ENCODE data around the gene KLHDC10. TPM values are rescaled to one million over a fixed set of nuclear protein-coding genes. Genes with fewer than 3 reads are reported as not detected.
"Not testable (repeated sequence)": the region's sequence is repeated elsewhere in the genome, so short reads cannot be mapped to it uniquely, and the experiment has no call there.

The KLHDC10 gene
- total RNA-seq, 1 donor from 2014 or later, result 20.8 TPM

DNA sequence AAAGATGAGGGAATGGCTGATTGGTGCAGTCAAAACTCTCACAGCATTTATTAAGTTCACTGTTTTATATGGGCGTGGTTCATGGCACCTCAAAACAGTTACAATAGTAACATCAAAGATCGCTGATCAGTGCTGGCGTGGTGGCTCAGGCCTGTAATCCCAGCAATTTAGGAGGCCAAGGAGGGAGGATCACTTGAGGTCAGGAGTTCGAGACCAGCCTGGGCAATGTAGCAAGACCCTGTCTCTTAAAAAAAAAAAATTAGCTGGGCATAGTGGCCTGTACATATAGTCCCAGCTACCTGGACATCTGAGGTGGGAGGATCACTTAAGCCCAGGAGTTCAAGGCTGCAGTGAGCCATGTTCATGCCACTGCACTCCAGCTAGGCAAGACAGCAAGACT lies 48.5 kb downstream of the KLHDC10 start:
- ATAC-seq, result no peak

DNA sequence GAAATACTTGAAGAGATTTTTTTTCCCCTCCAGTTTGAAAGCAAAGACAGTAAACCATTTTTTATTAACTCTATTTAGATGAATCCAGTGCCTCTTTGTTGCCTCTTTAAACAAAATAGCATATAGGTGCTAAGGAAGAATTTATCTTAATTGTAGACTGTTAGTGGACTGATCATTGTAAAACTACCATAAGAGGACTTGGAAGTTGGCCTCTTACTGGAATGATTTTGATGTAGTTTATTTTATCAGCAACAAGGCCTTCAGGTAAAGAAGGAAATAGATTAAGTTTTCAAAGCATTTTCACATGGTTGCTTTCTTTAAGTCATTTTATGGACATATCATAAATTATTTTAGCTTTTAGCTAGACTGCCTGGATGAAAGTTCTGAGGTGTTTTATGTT lies 53.2 kb downstream of the KLHDC10 start:
- ATAC-seq, result no peak

DNA sequence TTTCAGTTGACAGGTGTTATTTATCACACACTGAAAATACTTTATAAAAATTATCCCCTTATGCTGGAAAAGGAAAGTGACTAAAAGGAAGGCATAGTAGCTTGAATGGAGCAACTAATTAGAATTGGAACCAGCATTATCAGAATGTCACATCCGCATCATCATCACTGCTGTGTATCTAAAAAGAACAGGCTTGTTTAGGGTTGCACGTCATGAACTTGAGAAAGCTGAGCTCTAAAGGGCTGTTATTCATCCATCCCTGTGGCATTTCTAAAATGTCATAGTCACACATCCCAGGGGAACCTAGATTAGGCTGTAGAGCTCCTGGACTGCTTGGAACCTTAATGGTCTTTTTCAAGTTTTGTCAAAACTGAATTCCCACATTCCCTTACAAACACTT lies 54.4 kb downstream of the KLHDC10 start:
- no peak for ATAC-seq

DNA sequence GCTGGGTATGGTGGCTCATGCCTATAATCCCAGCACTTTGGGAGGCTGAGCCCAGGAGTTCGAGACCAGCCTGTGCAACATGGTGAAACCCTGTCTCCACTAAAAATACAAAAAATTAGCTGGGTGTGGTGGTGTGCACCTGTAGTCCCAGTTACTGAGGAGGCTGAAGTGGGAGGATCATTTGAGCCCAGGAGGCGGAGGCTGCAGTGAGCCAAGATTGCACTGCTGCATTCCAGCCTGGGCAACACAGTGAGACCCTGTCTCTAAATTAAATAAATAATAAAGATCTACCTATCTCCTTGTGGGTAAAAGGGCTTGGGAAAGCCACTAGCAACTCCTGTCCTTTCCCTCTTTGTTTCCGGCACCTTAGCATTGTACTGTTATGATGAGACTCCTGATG lies 56.5 kb downstream of the KLHDC10 start:
- ATAC-seq, result not testable (repeated sequence)

DNA sequence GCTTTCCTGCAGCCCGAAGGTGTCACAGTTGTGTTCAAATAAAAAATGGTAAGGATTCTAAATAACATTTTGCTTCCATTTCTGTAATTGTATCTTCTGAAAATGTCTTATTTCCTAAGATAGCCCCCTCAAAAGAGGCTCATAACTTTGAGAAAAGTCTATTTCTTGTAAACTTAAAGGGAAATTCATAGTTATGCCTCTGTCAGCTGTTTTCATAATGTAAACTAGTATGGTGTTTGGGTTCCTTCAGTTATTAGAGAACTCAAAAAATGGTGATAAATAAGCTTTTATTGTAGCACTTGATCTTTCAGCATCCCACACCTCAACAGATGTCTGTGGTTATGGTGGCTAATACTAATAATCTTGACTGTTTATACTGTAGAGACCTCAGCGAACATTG lies 57.1 kb downstream of the KLHDC10 start:
- no peak for ATAC-seq

DNA sequence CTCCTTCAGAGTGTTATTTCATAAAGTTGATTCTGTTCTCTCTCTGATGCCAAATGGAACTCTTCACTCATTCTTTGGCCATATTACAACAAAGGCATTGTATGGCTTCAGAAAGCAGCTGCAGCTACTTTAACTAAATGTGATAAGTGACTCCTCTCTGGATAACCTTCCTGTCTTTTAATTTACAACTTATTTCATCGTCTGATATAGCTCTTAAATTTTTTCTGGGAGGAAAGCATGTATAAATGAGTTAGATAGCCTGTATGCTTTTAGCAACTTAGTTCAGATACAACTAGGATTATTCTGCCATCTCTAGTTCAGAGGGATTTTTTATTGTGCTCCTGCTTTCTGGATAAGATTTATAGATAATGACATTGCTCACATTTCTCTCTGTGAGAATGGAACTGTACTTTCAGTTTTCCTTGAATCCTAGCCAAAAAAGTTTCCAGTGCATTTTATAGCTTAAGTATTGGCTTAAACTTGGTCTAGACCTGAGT lies 57.5 kb downstream of the KLHDC10 start:
- no peak for ATAC-seq

DNA sequence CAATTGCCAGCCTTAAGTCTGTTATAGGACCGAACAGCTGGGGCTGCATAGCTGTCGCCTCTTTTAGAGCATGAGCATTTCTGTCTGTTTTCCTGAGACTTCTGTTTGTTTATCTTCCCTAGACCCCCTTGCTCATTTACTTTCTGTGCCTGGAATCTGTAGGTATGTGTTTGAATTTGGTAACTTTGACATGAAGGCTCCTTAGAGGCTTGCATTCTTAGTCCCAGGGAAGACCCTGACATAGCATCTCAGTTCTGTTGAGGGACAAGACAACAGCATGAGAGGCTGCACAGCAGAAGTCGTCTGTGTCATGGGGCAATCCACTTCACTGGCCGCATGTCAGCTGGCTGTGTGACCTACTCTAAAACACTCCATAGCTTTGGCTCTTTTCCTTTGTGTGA lies 58.7 kb downstream of the KLHDC10 start:
- ATAC-seq, result no peak

DNA sequence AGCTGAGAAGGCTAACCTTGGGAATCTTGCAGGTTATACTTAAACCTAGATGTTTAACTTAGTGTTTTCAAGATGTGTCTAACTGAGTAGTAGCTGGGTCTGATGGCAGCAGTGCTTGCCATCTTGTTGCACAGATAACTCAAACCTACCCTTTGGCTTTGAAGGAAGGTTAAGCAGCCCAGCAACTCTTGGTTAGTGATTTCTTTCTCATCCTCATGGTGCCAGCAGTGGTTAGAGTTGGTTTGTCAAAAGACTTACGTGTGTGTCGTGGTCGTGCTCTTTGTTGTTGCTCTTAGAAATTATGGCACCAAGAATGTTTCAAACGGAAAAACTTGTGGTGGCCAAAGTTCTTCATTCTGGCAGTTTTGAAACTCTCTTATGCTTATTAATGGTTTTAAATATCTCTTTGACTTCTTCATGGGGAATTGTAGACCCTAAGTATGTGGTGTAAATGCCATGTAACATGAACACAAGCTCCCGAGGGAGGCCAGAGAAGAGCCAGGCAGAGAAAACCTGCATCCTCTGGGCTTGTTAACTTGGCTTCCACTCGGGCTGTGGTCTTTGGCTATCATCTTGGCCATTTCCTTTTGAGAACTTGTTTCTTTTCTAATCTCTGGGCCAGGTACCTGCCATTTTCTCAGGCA lies 61.0 kb downstream of the KLHDC10 start:
- no peak for ATAC-seq

DNA sequence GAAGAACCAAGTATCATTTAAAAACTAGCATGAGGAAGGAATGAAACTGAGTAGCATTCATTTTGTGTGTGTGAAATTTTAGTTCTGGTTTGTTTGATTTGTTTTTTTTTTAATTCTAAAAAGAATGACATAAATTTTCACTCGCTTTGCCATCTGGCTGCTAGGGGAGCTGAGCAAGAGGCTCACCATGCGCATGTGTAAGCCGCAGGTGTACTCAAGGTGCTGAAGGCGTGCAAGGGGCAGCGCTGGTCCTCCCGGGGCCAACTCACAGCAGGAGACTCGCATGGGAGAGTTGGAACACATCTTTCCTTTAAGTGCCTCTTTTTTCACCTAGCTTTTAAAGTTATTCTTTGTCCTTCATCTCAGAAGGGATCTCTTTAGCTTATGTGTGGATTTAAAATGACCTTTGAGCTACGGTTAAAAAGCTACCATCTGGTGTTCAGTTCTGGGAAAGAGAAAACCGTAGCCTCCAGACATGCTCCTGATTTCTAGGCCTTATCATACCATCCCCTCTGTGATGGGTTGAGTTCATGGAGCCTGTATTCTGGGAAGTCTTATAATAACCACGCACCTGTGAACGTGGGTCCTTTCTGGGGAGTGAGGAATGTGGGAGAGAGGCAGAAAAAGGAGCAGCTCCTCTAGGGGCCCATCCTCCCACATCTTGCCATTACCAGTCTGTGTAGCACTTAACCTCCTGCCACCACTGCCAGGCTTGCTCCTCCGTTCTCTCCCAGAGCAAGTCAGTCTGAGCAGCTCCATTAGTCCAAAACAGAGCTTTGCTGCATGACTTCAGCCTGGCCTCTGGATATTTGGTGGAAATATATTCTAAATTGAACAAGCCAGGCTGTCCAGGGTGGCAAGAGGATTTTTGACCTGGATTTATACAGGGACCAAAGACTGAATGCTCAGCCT lies 61.9 kb downstream of the KLHDC10 start:
- no peak for ATAC-seq

DNA sequence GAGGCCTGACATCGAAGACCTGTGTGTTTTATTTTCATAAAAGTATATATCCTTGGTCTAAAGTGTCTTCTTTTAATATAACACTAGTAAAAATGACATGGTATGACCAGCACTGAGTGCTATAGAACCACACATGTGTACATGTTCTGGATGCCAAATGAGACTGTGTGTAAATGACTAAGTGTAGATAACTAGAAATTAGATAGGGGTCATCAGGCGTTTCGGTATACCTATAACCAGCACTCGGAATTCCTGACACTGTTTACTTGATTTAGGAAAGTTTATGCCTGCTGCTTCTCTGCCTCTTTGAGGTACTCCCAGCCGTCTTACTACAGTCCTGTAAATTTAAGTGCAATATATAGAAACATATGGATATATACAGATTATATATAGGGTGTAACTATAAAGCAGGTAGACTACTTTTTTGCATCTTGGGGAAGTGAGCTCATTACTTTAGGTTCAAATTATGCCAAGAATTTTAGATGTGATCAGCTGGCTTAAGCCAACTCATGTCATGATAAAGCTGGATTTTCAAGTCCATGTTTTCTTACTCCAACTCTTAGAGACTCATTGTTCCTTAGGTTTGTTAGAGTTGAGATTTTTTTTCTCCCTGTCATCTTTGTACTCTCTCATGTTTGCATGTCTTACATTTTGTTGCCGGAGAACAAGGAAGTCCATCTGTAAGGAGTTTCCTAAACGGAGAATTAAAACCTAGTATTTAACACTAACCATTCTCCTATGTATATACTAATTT lies 62.9 kb downstream of the KLHDC10 start:
- no peak for ATAC-seq

DNA sequence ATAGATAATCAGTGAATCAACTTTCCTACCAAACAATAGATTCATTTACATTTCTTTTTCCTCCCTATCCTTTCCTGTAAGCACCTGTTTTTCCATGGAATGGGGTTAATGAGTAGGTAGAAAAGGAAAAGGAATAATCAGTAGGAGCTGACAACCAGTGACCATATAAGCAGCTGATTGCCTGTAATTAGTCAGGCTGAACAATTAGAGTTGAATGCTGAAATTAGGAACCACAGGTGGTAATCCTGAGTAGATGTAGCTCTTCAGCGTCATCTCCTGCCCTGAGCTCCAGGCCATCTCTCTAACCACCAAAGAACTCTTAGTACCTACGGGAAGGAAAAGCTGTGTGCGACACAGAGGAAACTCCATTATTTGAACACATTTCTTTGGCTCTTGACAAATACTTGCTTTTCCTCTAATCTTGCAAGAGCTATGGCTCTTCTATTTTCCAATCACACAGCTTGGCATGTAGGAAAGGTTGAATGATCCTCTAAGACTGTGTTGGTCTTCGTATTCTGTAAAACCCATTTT lies 63.8 kb downstream of the KLHDC10 start:
- no peak for ATAC-seq

DNA sequence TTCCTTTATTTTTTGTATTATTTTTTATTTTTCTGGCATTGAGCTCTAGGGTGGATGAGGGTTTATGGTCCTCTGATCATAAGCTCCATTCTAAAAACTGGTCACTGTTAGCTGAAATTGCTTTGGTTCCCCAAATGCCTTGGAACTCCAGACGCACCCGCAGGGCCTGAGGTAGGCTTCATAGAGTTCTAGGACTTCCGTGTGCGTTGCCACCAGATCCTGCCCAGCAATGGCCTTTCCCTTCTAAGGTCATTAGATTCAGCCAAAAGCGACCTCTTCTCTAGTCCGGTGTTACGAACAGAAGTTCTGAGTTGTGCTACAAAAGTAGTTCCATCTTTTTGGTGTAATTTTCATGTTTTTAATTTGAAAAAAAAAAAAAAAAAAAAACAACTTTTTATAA lies 64.4 kb downstream of the KLHDC10 start:
- ATAC-seq, result no peak

DNA sequence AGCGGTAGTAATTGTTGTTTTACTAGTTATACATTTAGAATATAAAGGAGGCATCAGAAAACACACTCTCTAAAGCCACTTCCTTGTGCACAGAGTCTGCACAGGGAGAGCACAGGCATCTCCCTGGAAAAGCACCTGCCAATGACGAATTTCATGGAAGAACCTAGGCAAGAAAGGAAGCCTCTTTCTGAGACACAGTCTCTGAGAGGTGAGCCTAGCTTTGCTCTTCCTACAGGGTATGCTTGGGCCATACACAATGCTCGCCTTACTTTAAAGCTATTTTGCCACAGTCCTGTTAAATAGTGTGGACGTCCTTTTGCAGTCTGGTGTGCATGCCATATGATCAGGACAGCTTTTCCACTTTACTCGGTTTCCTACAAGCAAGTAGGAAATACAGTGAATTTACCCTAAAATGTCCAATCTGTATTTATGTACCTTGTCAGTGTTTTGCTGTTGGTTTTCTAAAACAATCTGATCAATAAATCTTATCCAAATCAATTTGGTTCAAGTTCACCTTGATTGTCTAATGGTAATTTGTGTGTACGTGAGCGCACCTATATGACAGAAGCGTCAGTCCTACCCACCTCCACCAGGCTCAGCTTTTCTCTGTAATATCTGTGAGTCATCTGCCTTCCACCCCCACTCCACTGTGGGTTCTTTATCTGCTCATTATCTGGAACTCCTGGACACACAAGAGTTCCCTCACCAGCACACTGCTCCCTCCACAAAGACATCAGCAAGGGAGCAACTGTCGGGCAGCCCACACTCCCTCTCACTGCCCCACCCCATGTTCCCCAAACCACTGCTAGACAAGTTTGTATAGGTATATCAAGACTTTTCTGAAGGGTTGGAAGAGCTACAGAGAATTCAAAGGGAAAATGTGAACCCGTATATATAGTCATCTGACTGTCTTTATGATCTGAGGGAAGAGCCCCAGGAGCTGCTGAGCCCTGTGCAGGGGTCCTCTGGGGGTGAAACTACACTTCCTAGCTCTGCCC lies 65.2 kb downstream of the KLHDC10 start:
- ATAC-seq, result no peak

DNA sequence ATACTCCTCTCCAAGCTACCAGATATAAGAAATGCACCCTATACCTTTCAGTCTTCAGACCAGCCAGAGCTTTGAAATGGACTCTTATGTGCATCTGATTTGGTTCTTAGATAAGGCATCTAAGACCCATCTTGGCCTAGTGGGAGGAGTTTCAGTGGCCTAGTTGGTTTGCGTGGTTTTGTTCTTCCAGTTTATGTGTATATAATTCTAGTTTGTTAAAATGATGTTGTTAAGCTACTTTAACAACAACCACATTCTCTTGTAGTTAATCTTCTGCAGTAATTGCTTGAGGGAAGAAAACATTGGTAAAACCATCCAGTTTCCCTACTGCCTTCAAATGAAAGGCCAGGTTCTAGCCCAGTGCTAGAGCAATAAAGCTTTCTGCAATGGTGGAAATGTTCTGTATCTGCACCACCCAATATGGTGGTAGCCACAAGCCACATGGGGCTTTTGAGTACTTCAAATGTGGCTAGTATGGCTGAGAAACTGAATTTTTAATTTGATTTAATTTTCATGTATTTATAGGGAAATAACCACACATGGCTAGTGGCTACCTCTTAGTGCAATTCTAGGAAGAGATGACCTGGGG lies 66.3 kb downstream of the KLHDC10 start:
- ATAC-seq, result no peak

DNA sequence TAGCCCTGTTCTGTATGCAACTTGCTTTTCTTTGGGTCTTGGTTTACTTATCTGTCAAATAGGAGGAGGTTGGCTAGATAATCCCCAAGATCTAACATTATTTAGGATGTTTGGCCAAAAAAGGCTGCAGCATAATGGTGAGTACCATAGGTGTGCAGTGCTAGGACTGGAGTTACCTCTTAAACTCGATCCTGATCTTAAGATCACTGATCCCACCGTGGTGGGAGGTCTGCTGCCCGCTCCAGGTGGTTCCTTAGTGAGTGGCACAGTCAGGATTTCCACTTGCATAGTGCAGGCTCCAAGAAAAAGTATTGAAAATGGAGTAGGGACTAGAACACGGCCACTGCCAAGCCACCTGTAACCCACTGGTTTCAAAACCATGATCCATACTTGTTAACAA lies 66.9 kb downstream of the KLHDC10 start:
- no peak for ATAC-seq

DNA sequence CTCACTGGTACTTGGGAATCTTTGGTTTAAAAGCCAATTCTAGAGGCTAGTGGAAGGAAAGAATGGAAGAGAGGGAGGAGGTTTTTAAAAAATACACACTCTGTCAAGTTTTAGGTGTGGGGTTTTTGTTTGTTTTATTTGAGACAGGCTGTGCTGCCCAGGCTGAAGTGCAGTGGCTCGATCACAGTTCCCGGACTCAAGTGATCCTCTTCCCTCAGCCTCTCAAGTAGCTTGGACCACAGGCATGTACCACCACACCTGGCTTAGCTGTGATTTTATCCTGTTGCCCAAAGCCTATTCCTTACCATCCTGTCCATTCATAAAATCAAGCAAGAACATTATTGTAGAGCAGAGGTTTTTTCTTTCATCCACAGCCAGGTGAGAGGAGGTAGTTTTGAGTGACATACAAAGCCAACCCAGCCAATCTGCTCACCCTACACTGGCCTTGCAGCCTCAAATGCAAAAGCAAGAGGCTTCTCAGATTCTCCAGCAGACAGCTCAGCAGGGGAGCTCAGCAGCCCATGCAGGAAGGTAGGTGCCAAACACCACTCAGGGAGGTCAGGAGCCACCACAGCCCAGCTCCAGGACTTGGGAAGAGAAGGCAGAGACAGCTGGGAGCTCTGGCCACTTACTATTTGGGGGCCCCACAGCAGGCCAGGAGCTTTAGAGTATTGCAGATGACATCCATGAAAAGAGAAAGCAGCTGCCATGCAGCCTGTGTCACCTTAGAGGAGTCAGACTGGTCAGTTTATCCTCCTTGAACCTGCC lies 69.0 kb downstream of the KLHDC10 start:
- no peak for ATAC-seq

DNA sequence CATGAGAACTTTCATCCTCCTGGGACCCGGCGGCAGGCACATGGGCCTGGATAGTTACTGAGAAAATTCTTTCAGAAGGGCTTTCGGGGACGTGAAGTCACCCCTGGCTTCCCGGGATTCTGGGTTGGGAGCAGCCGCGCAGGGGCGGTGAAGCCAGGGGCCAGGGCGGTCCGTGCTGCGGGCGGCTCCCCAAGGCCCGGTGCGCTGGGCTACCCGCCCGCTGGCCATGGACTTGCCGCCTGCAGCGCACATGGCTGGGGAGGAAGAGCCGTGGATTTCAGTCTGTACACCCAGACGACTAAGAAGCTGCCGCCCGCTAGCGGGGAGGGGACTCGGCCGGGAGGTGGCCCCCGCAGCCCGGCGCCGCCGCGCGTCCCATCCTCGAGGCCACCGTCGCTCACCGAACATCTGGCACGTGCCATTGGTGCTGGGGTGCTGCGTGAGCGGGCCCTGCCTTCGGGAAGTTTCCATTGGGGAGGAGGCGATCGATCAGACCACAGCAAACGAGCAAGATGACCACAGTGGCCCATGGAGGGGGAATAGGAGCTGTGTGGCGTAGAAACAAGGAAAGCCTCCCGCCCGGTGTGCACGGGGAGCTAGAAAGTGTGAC lies 70.3 kb downstream of the KLHDC10 start:
- no peak for ATAC-seq

DNA sequence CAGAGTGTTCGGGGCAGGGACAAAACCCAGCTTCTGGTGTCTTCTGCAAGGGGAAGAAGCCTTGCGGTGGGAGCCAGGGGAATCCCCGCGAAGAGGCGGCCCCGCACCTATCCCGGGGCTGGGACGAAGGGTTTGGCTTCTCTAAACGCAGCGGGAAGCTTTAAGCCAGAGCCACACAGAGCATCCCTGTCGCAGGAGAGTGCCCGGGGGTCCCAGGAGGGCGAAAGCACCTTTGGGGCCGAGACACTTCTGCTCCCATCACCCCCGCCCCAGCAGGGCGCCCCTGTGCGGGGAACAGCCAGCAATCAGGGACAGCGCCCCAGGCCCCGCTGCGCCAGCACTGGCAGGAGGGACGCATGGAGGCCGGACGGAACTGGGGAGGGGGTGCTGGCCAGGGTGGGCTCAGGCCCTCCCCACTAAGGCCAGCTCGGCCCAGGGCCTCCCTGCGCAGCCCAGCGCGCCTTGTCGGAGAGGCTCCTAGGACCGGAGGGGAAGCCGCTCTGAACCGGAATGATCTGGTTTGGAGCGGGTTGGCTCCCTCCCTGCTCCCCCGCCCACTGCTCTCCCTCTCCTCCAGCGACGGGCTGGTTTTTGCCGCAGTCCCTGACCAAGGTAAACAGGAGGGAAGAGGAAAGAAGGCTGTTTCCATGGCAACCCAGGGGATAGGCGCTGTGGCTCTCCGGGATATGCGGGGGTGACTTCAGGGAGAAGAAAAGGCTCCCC lies 71.0 kb downstream of the KLHDC10 start:
- ATAC-seq, result peak; percentile 87

Data from esophagus mucosa (tissue), 1 donor.